ENCODE data around the gene CREG1. TPM values are rescaled to one million over a fixed set of nuclear protein-coding genes. Genes with fewer than 3 reads are reported as not detected.

CREG1 gene
- total RNA-seq, 6 experiments from 2014 or later, result 95.8 to 230 (median 171) TPM

DNA sequence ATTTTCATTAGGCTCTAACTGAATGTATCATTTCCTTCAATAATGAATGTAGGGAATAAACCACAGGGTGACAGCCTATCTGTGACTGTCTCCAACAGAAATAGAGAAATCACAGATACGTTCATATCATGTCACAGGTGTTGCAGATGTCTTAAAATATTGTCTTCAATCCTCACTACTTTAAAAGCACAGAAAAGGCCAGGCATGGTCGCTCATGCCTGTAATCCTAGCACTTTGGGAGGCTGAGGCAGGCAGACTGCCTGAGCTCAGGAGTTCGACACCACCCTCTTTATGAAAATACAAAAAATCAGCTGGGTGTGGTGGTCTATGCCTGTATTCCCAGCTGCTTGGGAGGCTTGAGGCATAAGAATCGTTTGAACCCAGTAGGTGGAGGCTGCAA is 8.2 kb downstream of the CREG1 start:
- Histone ChIP-seq H3K4me1 (peaks cover 0 to 68% (median 22%) of the 10 kb centered on the region in 4 donors), H3K27ac (no peak overlapping the region), H3K27me3 (no peaks in the 10 kb centered on the region), H3K4me3 (no peak overlapping the region), H3K36me3 (peaks cover 0 to 24% (median 0%) of the 10 kb centered on the region in 4 donors), H3K9me3 (no peaks in the 10 kb centered on the region)
- ATAC-seq (no peak), DNase-seq (no peak)
- intact Hi-C loops (cut with DNase I), result no loop called here
- TF ChIP-seq CTCF (IDR thresholded peaks at IDR 0.05) (no peak), POLR2A (IDR thresholded peaks at IDR 0.05) (no peak)
- 75% methylated on average over 3 of the region's 4 CpGs for WGBS (ENCODE audit: insufficient coverage, low coverage, low lambda C conversion rate, missing lambda C conversion rate)

DNA sequence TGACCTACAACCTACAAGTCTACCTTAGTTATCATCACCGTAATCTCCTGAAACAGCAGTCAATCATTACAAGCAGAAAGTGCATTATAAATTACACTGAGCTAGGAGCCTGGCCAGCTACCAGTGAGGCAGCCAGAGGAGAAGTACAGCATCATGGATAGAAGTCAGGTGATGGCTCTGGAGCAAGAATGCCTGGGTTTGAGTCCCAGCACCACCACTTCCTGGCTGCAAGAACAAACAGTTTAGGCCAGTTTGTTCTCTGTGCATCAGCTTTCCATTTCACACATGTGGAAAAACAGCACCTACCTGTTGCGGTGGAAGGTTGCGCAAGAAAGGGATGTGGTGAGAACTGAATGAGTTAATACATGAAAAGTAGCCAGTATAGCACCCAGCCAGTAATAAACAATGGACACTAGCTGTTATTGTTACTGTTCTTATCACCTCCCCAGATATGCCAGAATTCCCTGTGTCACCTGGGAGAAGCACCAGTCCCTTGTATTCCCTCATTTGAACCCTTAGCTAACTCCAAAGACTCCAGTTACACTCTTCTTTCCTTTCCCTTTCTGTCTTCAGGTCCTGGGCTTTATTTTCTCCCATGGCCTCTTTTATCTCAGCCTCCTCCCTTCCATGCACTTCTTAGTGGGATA is 9.0 kb downstream of the CREG1 start:
- intact Hi-C loops (cut with DNase I), result no loop called here
- Histone ChIP-seq H3K36me3 (peaks cover 0 to 24% (median 0%) of the 10 kb centered on the region in 4 donors), H3K9me3 (no peaks in the 10 kb centered on the region), H3K27me3 (no peaks in the 10 kb centered on the region), H3K4me3 (no peak overlapping the region), H3K4me1 (peaks cover 0 to 76% (median 26%) of the 10 kb centered on the region in 4 donors), H3K27ac (peak overlapping the region in 1 of 3 donors; percentile 65)
- WGBS (ENCODE audit: insufficient coverage, low coverage, low lambda C conversion rate, missing lambda C conversion rate), result 40% methylated on average over 3 of the region's 3 CpGs
- TF ChIP-seq CTCF (IDR thresholded peaks at IDR 0.05), result no peak
- no peak for TF ChIP-seq POLR2A (IDR thresholded peaks at IDR 0.05)
- no peak for ATAC-seq
- DNase-seq, result no peak

- H3K4me3 ChIP-seq, result no peak overlapping the region
- peaks cover 0 to 79% (median 28%) of the 10 kb centered on the region in 4 donors for H3K4me1 ChIP-seq
- H3K27ac ChIP-seq, result peak overlapping the region; percentile 1 to 65 (median 65)
- 55% methylated on average over 4 of the region's 13 CpGs for WGBS (ENCODE audit: insufficient coverage, low coverage, low lambda C conversion rate, missing lambda C conversion rate)
- intact Hi-C loops (cut with DNase I), result no loop called here
- TF ChIP-seq POLR2A (IDR thresholded peaks at IDR 0.05) (no peak), CTCF (IDR thresholded peaks at IDR 0.05) (no peak)
- H3K9me3 ChIP-seq, result no peaks in the 10 kb centered on the region
- DNase-seq (no peak), ATAC-seq (peak in 1 of 4 donors; percentile 8)
- no peaks in the 10 kb centered on the region for H3K27me3 ChIP-seq
- H3K36me3 ChIP-seq, result peaks cover 0 to 24% (median 0%) of the 10 kb centered on the region in 4 donors
These were observed 10.2 kb downstream of the CREG1 start for GRCh38 chr1:167543199-167543990.

DNA sequence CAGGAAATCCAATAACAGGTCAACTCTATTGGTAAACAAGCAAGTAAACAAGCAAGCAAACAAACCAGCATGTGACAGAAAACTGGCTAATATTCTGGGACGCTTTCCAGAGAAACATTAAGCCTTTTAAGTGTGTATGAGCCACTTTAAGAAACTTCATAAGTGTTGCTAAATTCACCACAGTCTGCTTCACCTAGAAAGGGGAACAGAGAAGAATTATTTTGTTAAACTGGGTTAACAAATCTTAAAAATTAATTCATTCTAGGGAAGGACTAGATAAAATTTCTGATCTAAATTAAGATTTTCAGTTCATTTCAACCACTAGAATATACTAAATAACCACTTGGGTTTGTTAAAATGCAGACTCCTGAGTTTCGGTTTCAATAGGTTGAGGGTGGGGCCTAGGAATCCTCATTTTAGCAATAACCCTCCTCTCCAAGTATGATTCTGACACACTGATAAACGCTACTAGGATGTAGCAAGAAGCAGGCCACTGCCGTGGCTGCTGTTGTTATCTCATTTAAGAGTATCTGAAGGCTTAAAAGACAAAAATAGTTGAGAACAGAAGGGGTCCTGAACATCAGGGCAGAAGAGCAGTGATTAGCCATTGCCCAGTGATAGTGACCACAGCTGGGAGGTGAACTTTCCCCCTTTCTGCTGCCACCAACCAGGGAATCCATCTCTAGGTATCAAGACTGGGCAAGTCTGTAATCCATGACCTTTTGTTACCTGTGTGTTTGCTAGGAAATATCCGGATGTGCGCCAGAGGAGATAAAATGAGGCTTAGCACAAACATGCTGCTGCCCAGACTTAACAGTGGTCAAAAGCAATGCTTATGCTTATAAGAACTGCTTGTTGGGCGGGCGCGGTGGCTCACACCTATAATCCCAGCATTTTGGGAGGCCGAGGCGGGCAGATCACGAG is 11.2 kb downstream of the CREG1 start:
- ATAC-seq (peak; percentile 73 to 91 (median 82)), DNase-seq (peak in 1 of 3 donors; percentile 81)
- Histone ChIP-seq H3K4me1 (peaks cover 0 to 72% (median 26%) of the 10 kb centered on the region in 4 donors), H3K36me3 (peaks cover 0 to 23% (median 0%) of the 10 kb centered on the region in 4 donors), H3K27me3 (no peaks in the 10 kb centered on the region), H3K9me3 (no peaks in the 10 kb centered on the region), H3K27ac (peak overlapping the region in 2 of 3 donors; percentile 65), H3K4me3 (no peak overlapping the region)
- intact Hi-C loops (cut with DNase I), result no loop called here
- WGBS (ENCODE audit: insufficient coverage, low coverage, low lambda C conversion rate, missing lambda C conversion rate), result 28% methylated on average over 6 of the region's 12 CpGs
- TF ChIP-seq POLR2A (IDR thresholded peaks at IDR 0.05) (no peak), CTCF (IDR thresholded peaks at IDR 0.05) (no peak)

All from right lobe of liver (tissue), 6 donors.